ENCODE results near the gene SLC2A4RG.

- TF ChIP-seq CHD1 (IDR thresholded peaks at IDR 0.05; ENCODE audit: low read depth, low read length) (no peak), BHLHE40 (IDR thresholded peaks at IDR 0.05; ENCODE audit: low read depth, low read length) (no peak), POLR2A (IDR thresholded peaks at IDR 0.05; ENCODE audit: low read depth, low read length) (no peak), CTCF (conservative IDR thresholded peaks at IDR 0.05; ENCODE audit: low read depth, low read length) (no peak), SMC3 (IDR thresholded peaks at IDR 0.05; ENCODE audit: low read depth, low read length) (no peak), RAD21 (IDR thresholded peaks at IDR 0.05; ENCODE audit: low read length) (no peak)
Measured at GRCh38 chr20:63777614-63778013, 38.0 kb downstream of the SLC2A4RG start.

Data from IMR-90 (cell line).